ENCODE data around the gene MESD. TPM values are rescaled to one million over a fixed set of nuclear protein-coding genes. Genes with fewer than 3 reads are reported as not detected.

Gene MESD
- total RNA-seq, 2 experiments from 2014 or later: 20.0 to 20.5 TPM

DNA sequence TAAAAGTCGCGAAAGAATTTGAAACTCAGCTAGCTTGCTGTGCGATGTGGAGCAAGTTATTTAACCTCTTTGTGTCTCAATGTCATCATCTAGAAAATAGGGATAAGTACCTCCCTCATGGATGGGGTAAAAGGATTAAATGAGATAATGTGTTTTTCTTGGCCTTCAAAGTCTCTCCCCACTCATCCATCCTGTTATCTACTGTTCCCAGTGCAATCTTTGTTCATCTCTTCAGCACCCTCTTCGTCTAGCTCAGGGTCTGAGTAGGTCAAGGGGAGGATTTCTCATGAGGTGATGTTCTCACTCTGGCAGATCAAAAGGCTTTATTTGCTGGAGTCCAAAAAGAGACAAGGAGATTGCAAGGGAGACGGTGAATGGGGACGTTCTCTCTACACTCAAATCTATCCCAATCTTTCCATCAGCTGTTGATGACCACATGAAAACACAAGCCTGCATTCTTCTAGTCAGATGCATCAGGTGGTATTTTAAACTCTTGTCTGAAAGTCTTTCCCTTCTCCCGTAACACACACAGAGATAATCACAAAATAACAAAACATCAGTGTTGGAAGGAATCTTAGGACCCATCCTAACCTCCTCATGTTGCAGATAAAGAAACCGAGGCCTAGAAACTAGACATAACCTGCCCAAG lies 1.3 kb downstream of the MESD start:
- no peaks in the 10 kb centered on the region for H3K27me3 Mint-ChIP-seq
- ChIA-PET CTCF (interaction anchor here (0.9 to 4.7 kb wide), 7 partner anchors 11 to 278 kb away, joined by 3 to 25 read pairs (median 4); no protein-coding TSS in a partner anchor), POLR2A (interaction anchor here (1.0 kb wide), 1 partner anchor 13 kb away, joined by 4 read pairs; no protein-coding TSS in a partner anchor)
- DNase-seq: no peak
- H3K9me3 Mint-ChIP-seq: no peaks in the 10 kb centered on the region
- H3K36me3 Mint-ChIP-seq: peaks cover 15% of the 10 kb centered on the region
- intact Hi-C loops (cut with micrococcal nuclease): loop anchor here (5.0 kb wide), 1 partner anchor 34 kb away; no protein-coding TSS in a partner anchor
- H3K4me3 Mint-ChIP-seq: peak overlapping the region; percentile 98
- peak overlapping the region; percentile 93 for H3K27ac Mint-ChIP-seq
- peaks cover 61% of the 10 kb centered on the region for H3K4me1 Mint-ChIP-seq (ENCODE audit: low read depth)

DNA sequence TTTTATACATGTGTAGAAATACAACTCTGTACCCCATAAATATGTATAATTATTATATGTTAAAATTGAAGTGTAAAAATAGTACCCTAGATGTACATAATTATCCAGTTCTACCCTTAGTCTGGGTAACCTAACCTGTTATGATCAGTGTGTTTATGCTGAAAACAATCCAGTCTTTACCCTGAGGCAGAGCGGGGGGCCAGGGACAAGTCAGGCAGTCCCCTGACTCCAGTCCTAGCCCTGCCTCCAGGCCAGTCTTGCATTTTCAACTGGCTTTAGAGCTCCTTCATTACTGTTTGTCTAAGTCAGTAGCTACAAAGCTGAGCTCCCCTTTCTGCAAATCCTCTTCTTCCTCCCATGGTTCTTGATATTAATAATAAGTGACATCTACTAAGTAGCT lies 3.1 kb downstream of the MESD start:
- Mint-ChIP-seq H3K4me3 (no peak overlapping the region), H3K36me3 (peaks cover 23% of the 10 kb centered on the region), H3K27ac (no peak overlapping the region), H3K27me3 (no peaks in the 10 kb centered on the region), H3K9me3 (no peaks in the 10 kb centered on the region), H3K4me1 (ENCODE audit: low read depth) (peaks cover 66% of the 10 kb centered on the region)
- intact Hi-C loops (cut with micrococcal nuclease): loop anchor here (5.0 kb wide), 1 partner anchor 36 kb away; no protein-coding TSS in a partner anchor
- no peak for DNase-seq
- CTCF ChIA-PET: interaction anchor here (0.5 to 4.7 kb wide), 4 partner anchors 17 to 280 kb away, joined by 3 to 25 read pairs (median 12); no protein-coding TSS in a partner anchor
- POLR2A ChIA-PET: no interaction called here

DNA sequence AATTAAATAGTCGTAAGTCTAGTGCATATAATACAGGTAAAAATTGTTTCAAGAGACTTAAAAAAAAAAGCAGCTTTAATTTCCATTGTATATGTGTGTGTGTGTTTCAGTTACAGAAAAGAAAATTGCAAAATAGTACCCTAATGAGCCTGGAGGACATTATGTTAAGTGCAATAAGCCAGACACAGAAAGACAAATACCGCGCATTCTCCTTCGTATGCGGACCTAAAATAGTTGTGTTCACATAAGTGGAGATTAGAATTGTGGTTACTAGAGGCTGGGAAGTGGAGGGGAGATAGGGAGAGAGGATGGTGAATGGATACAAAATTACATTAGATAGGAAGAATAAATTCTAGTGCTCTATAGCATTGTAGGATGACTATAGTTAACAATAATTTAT lies 3.6 kb downstream of the MESD start:
- no peaks in the 10 kb centered on the region for H3K27me3 Mint-ChIP-seq
- no peaks in the 10 kb centered on the region for H3K9me3 Mint-ChIP-seq
- no peak overlapping the region for H3K4me3 Mint-ChIP-seq
- no peak overlapping the region for H3K27ac Mint-ChIP-seq
- H3K4me1 Mint-ChIP-seq (ENCODE audit: low read depth): peaks cover 61% of the 10 kb centered on the region
- no peak for DNase-seq
- POLR2A ChIA-PET: no interaction called here
- CTCF ChIA-PET: interaction anchor here (1.0 to 4.7 kb wide), 3 partner anchors 17 to 280 kb away, joined by 4 to 25 read pairs (median 21); no protein-coding TSS in a partner anchor
- H3K36me3 Mint-ChIP-seq: peaks cover 23% of the 10 kb centered on the region
- intact Hi-C loops (cut with micrococcal nuclease): loop anchor here (5.0 kb wide), 1 partner anchor 36 kb away; no protein-coding TSS in a partner anchor

DNA sequence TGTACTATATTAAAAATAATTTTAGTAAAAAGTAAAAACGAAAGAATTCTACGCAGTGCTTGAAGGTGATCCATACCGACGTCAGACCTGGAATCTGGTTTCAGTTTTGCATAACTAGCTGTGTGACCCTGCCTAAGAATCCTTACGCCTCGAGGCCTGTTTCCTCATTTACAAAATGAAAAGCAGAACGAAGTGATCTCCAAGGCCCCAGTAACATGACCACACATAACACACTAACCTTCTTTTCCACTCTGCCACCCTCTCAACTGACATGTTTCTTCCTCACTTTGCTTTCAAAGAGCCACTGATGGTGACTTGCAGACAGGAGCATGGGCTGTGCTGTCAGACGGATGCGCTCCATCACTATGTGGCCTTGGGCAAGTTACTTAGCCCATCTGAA lies 4.8 kb downstream of the MESD start:
- ChIA-PET POLR2A (interaction anchor here (0.6 kb wide), 1 partner anchor 358 kb away, joined by 3 read pairs; no protein-coding TSS in a partner anchor), CTCF (interaction anchor here (0.6 to 4.7 kb wide), 2 partner anchors 282 to 417 kb away, joined by 3 to 25 read pairs; no protein-coding TSS in a partner anchor)
- Mint-ChIP-seq H3K4me3 (no peak overlapping the region), H3K27ac (peak overlapping the region; percentile 11), H3K27me3 (no peaks in the 10 kb centered on the region), H3K9me3 (no peaks in the 10 kb centered on the region), H3K36me3 (peaks cover 30% of the 10 kb centered on the region), H3K4me1 (ENCODE audit: low read depth) (peaks cover 54% of the 10 kb centered on the region)
- no peak for DNase-seq
- intact Hi-C loops (cut with micrococcal nuclease): loop anchor here (5.0 kb wide), 2 partner anchors 37 to 288 kb away; partner anchors contain the start of gene ABHD17C

DNA sequence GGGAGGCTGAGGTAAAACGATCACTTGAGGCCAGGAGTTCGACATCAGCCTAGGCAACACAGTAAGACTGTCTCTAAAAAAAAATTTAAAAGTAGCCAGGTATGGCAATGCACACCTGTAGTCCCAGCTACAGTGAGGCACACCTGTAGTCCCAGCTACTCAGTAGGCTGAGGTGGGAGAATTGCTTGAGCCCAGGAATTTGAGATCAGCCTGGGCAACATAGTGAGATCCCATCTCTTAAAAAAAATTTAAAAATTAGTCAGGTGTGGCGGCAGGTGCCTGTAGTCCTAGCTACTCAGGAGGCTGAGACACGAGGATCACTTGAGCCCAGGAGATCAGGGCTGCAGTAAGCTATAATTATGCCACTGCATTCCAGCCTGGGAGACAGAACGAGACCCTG lies 6.8 kb downstream of the MESD start:
- CTCF ChIA-PET: interaction anchor here (1.0 to 1.1 kb wide), 2 partner anchors 13 to 283 kb away, joined by 3 to 4 read pairs; no protein-coding TSS in a partner anchor
- no peaks in the 10 kb centered on the region for H3K9me3 Mint-ChIP-seq
- no peak overlapping the region for H3K4me3 Mint-ChIP-seq
- intact Hi-C loops (cut with micrococcal nuclease): loop anchor here (5.0 kb wide), 1 partner anchor 286 kb away; the partner anchor contains the start of gene ABHD17C
- no peak for DNase-seq
- no peak overlapping the region for H3K27ac Mint-ChIP-seq
- peaks cover 33% of the 10 kb centered on the region for H3K36me3 Mint-ChIP-seq
- POLR2A ChIA-PET: no interaction called here
- no peaks in the 10 kb centered on the region for H3K27me3 Mint-ChIP-seq
- peaks cover 63% of the 10 kb centered on the region for H3K4me1 Mint-ChIP-seq (ENCODE audit: low read depth)

DNA sequence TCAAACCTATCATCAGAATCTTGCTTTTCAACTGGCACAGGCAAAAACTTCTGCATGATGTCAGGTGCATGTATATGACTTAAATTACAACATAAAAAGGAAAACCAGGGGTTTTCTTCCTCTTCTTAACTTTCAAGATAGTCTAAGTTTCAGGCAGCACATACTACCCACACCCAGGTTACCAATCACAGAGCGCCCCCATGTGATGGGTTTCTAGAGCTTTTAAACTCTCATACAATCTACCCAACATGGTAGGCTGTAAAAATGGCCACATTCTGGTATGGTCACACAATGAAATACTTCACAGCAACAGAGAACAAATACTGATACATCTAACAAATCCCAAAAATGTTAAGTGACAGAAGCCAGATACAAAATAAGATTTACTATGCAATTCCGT lies 7.4 kb downstream of the MESD start:
- H3K27ac Mint-ChIP-seq: no peak overlapping the region
- H3K4me3 Mint-ChIP-seq: no peak overlapping the region
- ChIA-PET POLR2A (no interaction called here), CTCF (interaction anchor here (1.1 kb wide), 1 partner anchor 12 kb away, joined by 3 read pairs; no protein-coding TSS in a partner anchor)
- no peak for DNase-seq
- peaks cover 64% of the 10 kb centered on the region for H3K4me1 Mint-ChIP-seq (ENCODE audit: low read depth)
- H3K36me3 Mint-ChIP-seq: peaks cover 35% of the 10 kb centered on the region
- intact Hi-C loops (cut with micrococcal nuclease): loop anchor here (5.0 kb wide), 1 partner anchor 285 kb away; the partner anchor contains the start of gene ABHD17C
- H3K27me3 Mint-ChIP-seq: no peaks in the 10 kb centered on the region
- no peaks in the 10 kb centered on the region for H3K9me3 Mint-ChIP-seq

DNA sequence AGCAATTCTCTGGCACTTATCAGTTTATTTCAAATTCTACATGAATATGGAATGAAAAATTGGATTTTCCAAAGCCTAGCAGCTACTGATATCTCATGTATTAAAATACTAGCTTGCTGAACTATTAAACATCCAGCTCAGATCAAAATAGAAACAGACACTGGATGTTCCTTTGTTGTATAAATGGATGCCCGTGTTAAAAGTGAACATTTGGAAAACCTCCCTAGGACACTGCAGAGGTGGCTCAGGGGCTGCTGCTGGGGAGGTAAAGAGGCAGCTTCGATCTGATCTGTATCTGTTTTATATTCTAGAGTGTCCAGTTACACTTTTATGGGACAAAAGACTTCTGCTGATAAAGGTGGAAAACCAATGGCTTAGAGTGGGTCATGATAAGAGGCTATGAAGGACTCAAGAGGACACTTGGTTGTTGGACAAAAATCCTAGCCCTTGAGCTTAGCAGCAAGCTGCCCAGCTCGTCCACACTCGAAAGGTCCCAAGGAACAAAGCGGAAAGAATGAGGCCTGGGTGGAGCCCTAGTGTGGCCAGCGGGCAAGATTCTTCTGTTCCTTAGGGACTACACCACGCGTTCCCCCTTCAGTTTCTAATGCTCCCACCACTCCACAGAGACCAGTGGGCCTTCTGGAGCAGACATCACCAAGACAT lies 9.9 kb downstream of the MESD start:
- no peak for DNase-seq
- Mint-ChIP-seq H3K27me3 (no peaks in the 10 kb centered on the region), H3K4me3 (no peak overlapping the region), H3K36me3 (peaks cover 35% of the 10 kb centered on the region), H3K4me1 (ENCODE audit: low read depth) (peaks cover 54% of the 10 kb centered on the region), H3K9me3 (no peaks in the 10 kb centered on the region), H3K27ac (no peak overlapping the region)
- intact Hi-C loops (cut with micrococcal nuclease): loop anchor here (5.0 to 10.0 kb wide), 2 partner anchors 282 to 395 kb away; partner anchors contain the start of gene ABHD17C
- CTCF ChIA-PET: interaction anchor here (0.9 to 2.1 kb wide), 4 partner anchors 9 to 286 kb away, joined by 3 to 28 read pairs (median 7); no protein-coding TSS in a partner anchor
- POLR2A ChIA-PET: no interaction called here

DNA sequence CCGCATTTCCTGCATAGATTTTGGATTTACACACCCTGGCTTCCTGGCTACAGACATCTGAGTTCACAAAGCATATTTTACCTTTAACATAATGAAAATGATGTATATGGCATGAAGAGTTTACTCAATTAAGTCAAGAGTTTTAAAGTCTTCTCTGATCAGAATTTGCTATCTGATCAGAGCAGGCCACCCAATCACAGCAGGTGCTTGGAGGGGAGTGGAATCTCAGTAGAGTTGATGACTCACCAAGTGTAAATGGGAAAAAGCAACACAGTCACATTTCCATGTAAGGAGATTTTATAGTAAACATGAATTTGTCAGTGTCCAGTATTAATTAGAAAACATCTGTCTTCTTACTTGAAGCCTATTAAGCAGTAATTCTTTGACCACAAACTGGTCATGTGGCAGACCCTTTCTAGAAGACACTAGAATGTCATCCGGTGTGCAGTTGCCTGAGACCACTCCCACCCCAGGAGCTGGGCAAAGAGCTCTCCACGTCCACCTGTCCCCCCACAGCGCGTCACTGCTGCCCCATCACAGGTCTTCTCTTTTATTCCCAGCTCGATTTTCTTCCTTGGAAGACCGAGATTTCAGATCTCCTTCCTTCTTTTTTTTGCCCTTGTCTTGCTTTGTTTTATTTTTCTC lies 10.8 kb downstream of the MESD start:
- ChIA-PET CTCF (interaction anchor here (0.9 to 2.1 kb wide), 4 partner anchors 8 to 287 kb away, joined by 3 to 28 read pairs (median 7); no protein-coding TSS in a partner anchor), POLR2A (no interaction called here)
- DNase-seq: no peak
- Mint-ChIP-seq H3K4me1 (ENCODE audit: low read depth) (peaks cover 48% of the 10 kb centered on the region), H3K27me3 (no peaks in the 10 kb centered on the region), H3K4me3 (no peak overlapping the region), H3K36me3 (peaks cover 39% of the 10 kb centered on the region), H3K27ac (peak overlapping the region; percentile 8), H3K9me3 (no peaks in the 10 kb centered on the region)
- intact Hi-C loops (cut with micrococcal nuclease): loop anchor here (10.0 kb wide), 1 partner anchor 394 kb away; no protein-coding TSS in a partner anchor

DNA sequence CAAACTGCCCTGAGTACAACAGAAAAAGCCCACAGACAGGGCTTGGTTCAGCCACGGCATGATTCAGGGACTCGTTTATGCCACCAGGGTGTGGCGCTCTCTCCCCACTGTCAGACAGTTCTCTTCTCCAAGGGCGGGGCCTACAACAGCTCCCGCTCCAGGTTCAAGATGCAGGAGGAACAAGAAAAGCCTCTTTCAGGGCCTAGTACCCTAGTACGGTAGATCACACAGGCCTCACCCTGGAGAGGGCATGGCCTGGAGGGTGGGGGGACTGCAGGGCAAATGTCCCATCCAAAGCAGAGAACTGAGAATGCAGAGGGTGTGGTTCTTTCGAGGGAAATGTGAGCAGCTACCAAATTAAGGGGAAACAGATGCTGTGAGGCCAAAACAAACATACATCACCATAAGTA lies 12.0 kb downstream of the MESD start:
- peaks cover 39% of the 10 kb centered on the region for H3K36me3 Mint-ChIP-seq
- no peak overlapping the region for H3K27ac Mint-ChIP-seq

GRCh38 chr15:80976851-80977250 lies 12.8 kb downstream of the MESD start:
- peaks cover 36% of the 10 kb centered on the region for H3K4me1 Mint-ChIP-seq (ENCODE audit: low read depth)
- POLR2A ChIA-PET: no interaction called here
- intact Hi-C loops (cut with micrococcal nuclease): loop anchor here (1.0 to 10.0 kb wide), 2 partner anchors 289 to 392 kb away; no protein-coding TSS in a partner anchor

More for the DNA sequence above, 12.0 kb downstream of the MESD start:
- ChIA-PET CTCF (interaction anchor here (0.8 to 3.0 kb wide), 8 partner anchors 10 to 359 kb away, joined by 3 to 51 read pairs (median 4); no protein-coding TSS in a partner anchor), POLR2A (interaction anchor here (0.8 kb wide), 1 partner anchor 288 kb away, joined by 3 read pairs; no protein-coding TSS in a partner anchor)
- Mint-ChIP-seq H3K9me3 (no peaks in the 10 kb centered on the region), H3K4me1 (ENCODE audit: low read depth) (peaks cover 43% of the 10 kb centered on the region), H3K27me3 (no peaks in the 10 kb centered on the region), H3K4me3 (no peak overlapping the region)
- peak; percentile 62 for DNase-seq
- intact Hi-C loops (cut with micrococcal nuclease): loop anchor here (10.0 kb wide), 1 partner anchor 393 kb away; no protein-coding TSS in a partner anchor

GRCh38 chr15:80974914-80975313 lies 14.7 kb downstream of the MESD start:
- H3K4me3 Mint-ChIP-seq: no peak overlapping the region
- H3K27ac Mint-ChIP-seq: peak overlapping the region; percentile 40
- no peaks in the 10 kb centered on the region for H3K9me3 Mint-ChIP-seq
- CTCF ChIA-PET: interaction anchor here (0.9 to 1.3 kb wide), 5 partner anchors 14 to 291 kb away, joined by 3 to 7 read pairs (median 3); partner anchors contain the start of gene CEMIP
- intact Hi-C loops (cut with micrococcal nuclease): loop anchor here (10.0 kb wide), 1 partner anchor 390 kb away; no protein-coding TSS in a partner anchor
- no peaks in the 10 kb centered on the region for H3K27me3 Mint-ChIP-seq
- peaks cover 26% of the 10 kb centered on the region for H3K36me3 Mint-ChIP-seq
- POLR2A ChIA-PET: no interaction called here
- DNase-seq: no peak
- peaks cover 38% of the 10 kb centered on the region for H3K4me1 Mint-ChIP-seq (ENCODE audit: low read depth)

More at GRCh38 chr15:80976851-80977250, 12.8 kb downstream of the MESD start:
- Mint-ChIP-seq H3K9me3 (no peaks in the 10 kb centered on the region), H3K27me3 (no peaks in the 10 kb centered on the region), H3K27ac (no peak overlapping the region), H3K36me3 (peaks cover 32% of the 10 kb centered on the region), H3K4me3 (no peak overlapping the region)
- CTCF ChIA-PET: interaction anchor here (0.9 to 3.0 kb wide), 5 partner anchors 11 to 360 kb away, joined by 3 to 51 read pairs (median 3); no protein-coding TSS in a partner anchor
- DNase-seq: no peak
